ENCODE results near the gene LIPH.
"Not testable (repeated sequence)": the region's sequence is repeated elsewhere in the genome, so short reads cannot be mapped to it uniquely, and the experiment has no call there.

Gene LIPH

DNA sequence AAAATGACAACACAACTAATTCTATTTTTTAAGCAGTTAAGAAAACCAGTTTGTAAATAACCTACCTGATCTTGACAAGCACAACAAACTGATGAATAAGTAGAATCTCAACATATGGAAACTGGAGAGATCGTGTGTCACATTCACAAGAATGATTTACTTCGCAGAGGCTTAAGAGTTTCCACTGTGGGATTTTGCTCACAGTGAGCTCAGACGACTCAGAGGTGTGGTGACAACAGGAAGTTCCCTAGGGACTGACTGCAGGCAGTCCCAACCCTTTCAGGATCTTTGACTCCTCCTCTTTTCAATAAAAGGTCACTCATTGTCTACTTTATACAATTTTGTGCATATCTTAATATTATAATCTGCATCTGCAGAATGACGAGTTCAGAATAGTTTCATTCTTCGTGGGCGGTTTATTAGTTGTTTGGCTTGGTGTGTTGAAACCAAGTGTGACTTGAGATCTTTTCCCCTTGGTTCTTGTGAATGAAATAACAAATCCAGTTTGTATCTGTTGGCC, at the start of gene LIPH:
LIPH (minus strand) TSS at position 231 of the 520 bp plus-strand sequence; CDS start at position 114, 117 bp downstream.
- DNase-seq (ENCODE audit: low spot score): peak; percentile 86

DNA sequence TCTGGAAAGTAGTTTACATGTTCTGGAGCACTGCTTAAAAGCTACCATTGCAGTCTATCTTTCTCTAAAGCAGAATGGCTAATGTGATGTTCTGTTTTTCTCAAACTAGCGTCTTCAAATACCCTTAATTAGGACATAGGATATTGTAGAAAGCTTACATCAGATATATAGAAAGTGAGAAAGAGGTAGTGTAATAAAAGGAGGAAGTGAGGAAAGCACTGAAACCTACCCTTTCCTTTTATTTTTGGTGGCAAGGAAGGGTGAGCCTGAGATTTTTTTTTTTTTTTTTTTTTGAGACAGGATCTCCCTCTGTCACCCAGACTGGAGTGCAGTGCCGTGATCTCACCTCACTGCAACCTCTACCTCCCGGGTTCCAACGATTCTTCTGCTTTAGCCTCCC, 43.1 kb upstream of the LIPH start:
- DNase-seq (ENCODE audit: low spot score): no peak

DNA sequence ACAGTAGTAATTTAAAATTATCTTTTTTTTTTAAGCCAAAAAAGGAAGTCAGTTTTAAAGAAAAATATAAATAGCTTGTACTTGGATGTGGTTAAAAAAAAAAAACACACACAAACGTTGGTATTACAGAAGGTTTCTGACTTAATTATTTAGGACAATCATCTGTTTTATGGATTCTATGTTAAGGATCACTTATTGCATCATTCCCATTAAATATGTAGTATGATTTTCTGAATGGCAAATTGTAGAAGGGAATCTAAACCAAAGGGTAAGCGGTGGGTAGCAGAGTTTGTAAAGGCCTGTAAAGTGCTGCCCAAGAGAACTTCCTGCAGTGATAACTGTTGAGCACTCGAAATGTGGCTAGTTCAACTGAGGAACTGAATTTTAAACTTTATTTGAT, 41.7 kb upstream of the LIPH start:
- no peak for DNase-seq (ENCODE audit: low spot score)

GRCh38 chr3:185586686-185587039, 34.3 kb upstream of the LIPH start:
- DNase-seq (ENCODE audit: low spot score): no peak

DNA sequence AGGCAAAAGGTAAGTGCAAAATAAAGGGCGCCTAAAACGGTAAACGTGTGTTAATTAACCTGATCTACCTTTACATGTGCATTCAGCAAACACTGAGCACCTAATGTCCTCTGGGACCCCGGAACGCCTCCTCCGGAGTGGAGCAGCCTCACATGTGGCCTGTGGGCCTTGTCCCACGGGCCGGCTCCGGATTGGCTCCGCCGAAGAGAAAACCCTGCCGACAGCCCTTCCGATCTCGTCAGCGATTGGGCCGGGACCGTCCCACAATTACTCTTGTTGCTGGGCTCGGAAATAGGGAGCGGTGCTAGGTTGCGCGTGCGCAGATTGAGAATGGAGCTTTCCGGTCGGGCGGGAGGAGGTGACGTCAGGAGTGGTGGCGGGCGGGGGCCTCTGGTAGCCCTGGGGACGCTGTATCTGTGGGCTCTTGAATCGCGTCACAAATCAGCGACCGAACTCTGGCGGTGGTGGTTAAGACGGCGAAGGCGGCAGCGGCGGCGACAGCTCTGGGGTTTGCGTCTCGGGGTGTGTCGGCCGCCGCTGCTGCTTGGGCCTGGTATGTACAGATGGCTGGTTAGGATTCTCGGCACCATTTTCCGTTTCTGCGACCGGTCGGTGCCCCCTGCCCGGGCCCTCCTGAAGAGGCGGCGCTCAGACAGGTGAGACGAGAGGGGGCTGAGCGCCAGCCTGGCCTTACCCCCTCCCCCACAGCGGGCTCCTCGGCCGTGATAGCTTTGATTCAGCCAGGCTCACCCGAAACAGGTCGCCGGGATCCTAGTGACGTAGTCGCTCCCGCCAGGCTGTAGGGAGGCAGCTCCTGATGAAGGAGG, 33.7 kb upstream of the LIPH start, which contains the start of gene SENP2:
SENP2 (plus strand) TSS at position 437 of the 827 bp plus-strand sequence; CDS start at position 556, 119 bp downstream.
- DNase-seq (ENCODE audit: low spot score): peak; percentile 98

DNA sequence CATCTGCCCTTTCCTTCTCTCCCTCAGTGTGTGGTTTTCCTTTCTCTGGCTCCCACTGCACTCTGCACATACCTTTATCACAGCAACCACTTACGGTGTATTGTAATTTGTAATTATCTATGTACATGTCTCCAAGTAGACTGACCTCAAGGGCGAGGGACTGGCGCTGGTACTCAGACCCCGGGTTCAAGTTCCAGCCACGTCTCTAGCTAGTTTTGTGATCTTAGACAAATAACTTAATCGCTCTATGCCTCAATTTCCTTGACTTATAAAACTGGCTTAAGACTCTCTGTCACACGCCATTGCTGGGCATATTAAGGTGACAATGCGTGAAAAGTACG, 33.1 kb upstream of the LIPH start:
- no peak for DNase-seq (ENCODE audit: low spot score)

DNA sequence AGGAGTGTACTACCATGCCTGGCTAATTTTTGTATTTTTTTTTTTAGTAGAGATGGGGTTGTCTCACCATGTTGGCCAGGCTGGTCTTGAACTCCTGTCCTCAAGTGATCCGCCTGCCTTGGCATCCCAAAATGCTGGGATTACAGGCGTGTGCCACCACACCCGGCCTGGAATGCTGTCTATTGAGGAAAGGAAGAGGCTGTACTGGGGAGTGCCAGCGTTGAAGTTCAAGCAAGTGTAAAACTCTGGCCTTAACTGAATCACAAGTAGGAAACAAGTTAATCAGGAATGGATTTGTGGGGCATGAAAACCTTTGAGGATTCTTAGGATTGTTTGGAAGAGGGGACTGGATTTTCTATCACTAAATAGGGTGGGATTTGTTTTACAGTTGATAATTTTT, 32.3 kb upstream of the LIPH start:
- DNase-seq (ENCODE audit: low spot score): no peak

DNA sequence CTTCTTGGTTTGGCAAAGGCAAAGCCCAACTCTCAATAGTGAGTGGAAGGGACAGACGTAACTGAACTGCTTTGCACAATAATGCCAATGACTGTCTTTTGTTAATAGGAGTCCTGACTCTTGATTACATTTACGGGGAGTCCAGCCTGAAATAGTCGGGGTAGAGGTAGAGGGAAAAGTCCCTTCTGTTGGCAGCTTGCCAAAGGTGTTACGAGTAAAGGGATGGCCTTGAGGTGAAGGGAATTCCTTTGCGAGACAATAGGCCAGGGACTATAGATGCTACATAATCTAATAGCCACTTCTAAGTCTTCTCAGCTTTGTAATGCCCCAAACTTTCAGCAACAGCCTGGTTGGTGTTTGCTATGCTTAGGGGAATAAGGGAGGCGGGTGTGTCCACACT, 31.5 kb upstream of the LIPH start:
- no peak for DNase-seq (ENCODE audit: low spot score)

DNA sequence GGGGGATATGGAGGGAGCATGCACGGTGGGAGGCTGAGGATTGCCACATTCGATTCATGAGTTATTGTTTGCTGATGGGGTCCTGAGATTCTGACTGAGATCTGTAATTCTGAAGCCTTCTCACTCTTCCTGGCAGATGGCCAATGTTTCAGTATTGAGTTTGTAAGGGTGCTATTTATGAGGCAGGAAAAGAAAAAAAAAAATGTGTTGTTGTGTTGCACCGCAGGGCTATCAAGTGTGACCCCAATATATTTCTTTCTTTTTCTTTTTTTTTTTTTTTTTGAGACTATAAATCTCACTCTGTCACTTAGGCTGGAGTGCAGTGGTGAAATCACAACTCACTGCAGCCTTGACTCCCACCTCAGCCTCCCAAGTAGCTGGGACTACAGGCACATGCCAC, 30.5 kb upstream of the LIPH start:
- DNase-seq (ENCODE audit: low spot score): no peak

DNA sequence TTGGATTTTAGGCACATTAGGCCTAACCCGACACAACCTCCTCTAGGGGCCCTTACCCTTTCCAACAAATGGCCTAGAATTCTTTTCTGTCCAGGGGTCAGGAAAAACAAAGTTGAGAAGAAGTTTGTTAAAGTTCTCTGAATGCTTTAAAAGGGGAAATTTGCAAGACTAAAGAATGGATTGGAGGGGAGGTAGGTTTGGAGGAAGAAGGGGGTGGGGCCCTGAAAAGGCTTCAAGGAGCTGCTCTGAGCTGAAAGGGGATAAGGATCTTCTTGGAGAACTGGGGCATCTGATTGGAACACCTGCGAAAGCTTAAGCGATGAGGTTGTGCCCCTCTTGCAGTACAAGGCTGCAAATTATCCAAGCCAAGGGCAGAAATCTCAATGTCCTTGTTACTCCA, 29.8 kb upstream of the LIPH start:
- DNase-seq (ENCODE audit: low spot score): no peak

DNA sequence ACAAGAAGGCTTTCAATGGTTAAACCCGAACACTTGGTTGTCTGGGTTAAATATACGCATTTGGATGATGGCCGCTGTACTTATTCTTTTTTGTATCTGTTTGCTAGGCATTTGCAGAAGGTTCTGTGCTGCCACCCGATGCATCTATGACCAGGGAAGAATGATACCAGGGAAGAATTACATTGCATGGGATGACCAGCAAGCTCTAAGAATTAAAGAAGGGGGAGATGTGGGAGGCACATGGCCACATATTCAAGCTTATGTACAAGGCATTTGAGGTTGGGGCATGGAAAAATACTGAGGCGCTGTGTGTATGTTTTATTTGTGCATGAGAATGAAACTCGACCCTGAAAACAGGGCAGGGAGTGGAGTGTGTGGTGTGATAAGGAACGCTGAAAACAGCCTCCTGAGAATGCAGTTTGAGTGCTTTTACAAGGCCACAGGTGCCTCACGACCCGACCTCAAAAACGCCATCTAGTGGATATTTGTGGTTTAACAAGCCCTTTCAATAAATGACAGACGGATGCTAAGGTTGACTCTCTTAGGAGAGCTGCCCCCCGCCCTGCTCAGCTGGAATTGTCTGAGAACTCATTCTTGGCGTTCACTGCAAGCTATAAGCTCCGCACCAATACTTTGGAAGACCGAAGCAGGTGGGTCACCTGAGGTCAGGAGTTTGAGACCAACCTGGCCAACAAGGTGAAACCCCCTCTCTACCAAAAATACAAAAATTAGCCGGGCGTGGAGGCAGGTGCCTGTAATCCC, 22.9 kb upstream of the LIPH start:
- DNase-seq (ENCODE audit: low spot score): peak; percentile 58

- DNase-seq (ENCODE audit: low spot score): no peak
Observed at GRCh38 chr3:185572183-185572582, 19.8 kb upstream of the LIPH start.

GRCh38 chr3:185561958-185562357, 9.6 kb upstream of the LIPH start:
- DNase-seq (ENCODE audit: low spot score): no peak

DNA sequence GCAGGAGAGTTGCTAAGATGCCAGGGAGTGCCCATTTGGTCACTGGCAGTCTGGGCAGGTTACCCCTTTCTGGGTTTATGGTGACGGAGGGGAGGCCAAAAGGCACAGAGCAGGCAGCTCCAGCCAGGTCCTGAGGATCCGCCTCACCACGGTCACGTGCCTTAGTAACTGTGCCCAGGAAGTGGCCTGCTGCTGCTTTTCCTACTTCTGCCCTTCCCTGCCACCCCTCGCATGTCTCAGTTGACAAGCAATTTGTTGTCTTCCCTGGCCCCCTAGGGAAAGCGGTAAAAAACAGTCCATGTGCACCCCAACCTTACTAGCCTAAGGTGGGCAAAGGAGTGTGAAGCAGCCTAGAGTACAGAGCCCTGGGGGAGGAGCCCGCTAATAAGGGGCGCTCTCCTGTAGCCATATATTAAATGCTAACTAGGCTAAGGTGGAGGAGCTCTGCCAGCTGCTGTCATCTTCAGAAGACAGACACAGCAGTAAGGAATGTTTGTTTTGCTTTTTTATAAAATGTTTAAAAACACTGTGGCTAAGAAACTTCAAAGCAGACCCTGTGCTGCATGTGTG, 9.1 kb upstream of the LIPH start:
- no peak for DNase-seq (ENCODE audit: low spot score)

GRCh38 chr3:185560676-185561075, 8.3 kb upstream of the LIPH start:
- DNase-seq (ENCODE audit: low spot score): no peak

- DNase-seq (ENCODE audit: low spot score): no peak
Observed at GRCh38 chr3:185559706-185560090, 7.3 kb upstream of the LIPH start.

- no peak for DNase-seq (ENCODE audit: low spot score)
Observed at GRCh38 chr3:185558395-185558794, 6.0 kb upstream of the LIPH start.

- DNase-seq (ENCODE audit: low spot score): not testable (repeated sequence)
Observed at GRCh38 chr3:185556640-185557039, 4.3 kb upstream of the LIPH start.

- DNase-seq (ENCODE audit: low spot score): no peak
Observed at GRCh38 chr3:185555860-185556347, 3.5 kb upstream of the LIPH start.

- no peak for DNase-seq (ENCODE audit: low spot score)
Observed at GRCh38 chr3:185555101-185555501, 2.7 kb upstream of the LIPH start.

- no peak for DNase-seq (ENCODE audit: low spot score)
Observed at GRCh38 chr3:185549651-185550111, 2.7 kb downstream of the LIPH start.

DNA sequence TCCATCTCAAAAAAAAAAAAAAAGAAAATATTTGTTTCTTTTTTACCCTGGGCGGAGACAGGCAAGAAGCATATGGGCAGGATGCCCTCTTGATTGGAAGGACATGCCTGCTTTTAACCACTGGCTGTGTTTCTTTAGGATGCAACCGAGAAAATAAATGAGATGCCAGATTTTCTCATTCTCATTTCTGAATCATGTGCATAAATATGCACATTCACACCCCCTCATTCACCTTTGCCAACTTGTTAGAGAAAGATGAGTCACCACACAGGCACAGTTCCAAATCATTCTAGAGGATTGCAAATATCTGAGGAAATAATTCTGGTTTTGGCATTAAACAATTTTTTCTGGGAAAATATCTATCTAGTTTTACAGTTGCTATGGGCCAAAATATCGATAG, 3.3 kb downstream of the LIPH start:
- peak; percentile 91 for DNase-seq (ENCODE audit: low spot score)

DNA sequence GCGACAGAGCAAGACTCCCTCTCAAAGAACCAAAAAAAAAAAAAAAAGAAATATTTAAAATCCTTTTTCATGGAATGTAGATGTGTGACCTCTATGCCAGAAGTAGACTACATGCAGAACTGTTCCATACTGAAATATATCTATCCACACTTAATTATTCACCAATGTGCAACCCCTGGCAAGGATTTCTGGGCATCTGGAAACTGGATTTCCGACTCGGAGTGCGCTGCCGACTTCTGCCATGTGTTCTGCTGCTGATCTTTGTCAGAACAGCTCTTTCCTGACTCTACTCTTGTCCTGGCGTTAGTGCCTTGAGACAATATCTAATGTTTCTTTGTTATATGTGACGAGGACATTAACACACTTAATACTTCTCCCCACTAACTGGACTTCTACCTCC, 11.7 kb downstream of the LIPH start:
- no peak for DNase-seq (ENCODE audit: low spot score)
